Mesenchymal stem cell (in vitro differentiated cells and primary cell): ENCODE results near the gene PKP3.
"Not testable (repeated sequence)": the region's sequence is repeated elsewhere in the genome, so short reads cannot be mapped to it uniquely, and the experiment has no call there.

Source experiments
- DNase-seq: peaks from one replicate; pipeline ENCODE4 v3.0.0-alpha.2; 2013
- H2AFZ ChIP-seq: one replicate; pipeline ENCODE4 v1.6.1; 2013; ENCODE audit warnings: low read depth, mild to moderate bottlenecking, control low read depth, inconsistent platforms, low read length, moderate library complexity
- H2AK5ac ChIP-seq: 2 replicates; pipeline ENCODE4 v1.6.1; 2013; ENCODE audit warnings: low read length, moderate library complexity, mild to moderate bottlenecking, inconsistent platforms; ENCODE audit not compliant: severe bottlenecking
- H2BK120ac ChIP-seq: one replicate; pipeline ENCODE4 v1.6.1; 2013; ENCODE audit warnings: low read depth, mild to moderate bottlenecking, inconsistent platforms, low read length, moderate library complexity
- H2BK12ac ChIP-seq, 2 experiments: one replicate each; pipeline ENCODE4 v1.6.1; 2013; ENCODE audit warnings: inconsistent platforms in 2 of 2, low read length in 2 of 2, mild to moderate bottlenecking in 2 of 2, moderate library complexity in 2 of 2, control low read depth in 1 of 2
- H2BK15ac ChIP-seq: one replicate; pipeline ENCODE4 v1.6.1; 2013; ENCODE audit warnings: mild to moderate bottlenecking, low read depth, inconsistent platforms; ENCODE audit not compliant: poor library complexity, severe bottlenecking
- H2BK5ac ChIP-seq: 2 replicates; pipeline ENCODE4 v1.6.1; 2013; ENCODE audit warnings: low read depth, mild to moderate bottlenecking, low read length, control low read depth, inconsistent platforms; ENCODE audit not compliant: poor library complexity, severe bottlenecking
- H3K14ac ChIP-seq, 2 experiments: one replicate each; pipeline ENCODE4 v1.6.1; 2013; ENCODE audit warnings: inconsistent platforms in 2 of 2, low read length in 2 of 2, control low read depth in 1 of 2, mild to moderate bottlenecking in 1 of 2, moderate library complexity in 1 of 2
- H3K18ac ChIP-seq, 2 experiments: one replicate each; pipeline ENCODE4 v1.6.1; 2013; ENCODE audit warnings: inconsistent platforms in 2 of 2, low read length in 2 of 2, control low read depth in 1 of 2, low read depth in 1 of 2, mild to moderate bottlenecking in 1 of 2
- H3K23ac ChIP-seq, 2 experiments: one replicate each; pipeline ENCODE4 v1.6.1; 2013; ENCODE audit warnings: inconsistent platforms in 2 of 2, low read length in 2 of 2, mild to moderate bottlenecking in 2 of 2, moderate library complexity in 2 of 2, control low read depth in 1 of 2
- H3K27ac ChIP-seq: 2 replicates; pipeline ENCODE4 v1.5.1; 2013; ENCODE audit warnings: mild to moderate bottlenecking, moderate library complexity, low read length, control low read depth, inconsistent platforms; ENCODE audit not compliant: poor library complexity, severe bottlenecking
- H3K27me3 ChIP-seq, 2 experiments: 2 replicates each; pipeline versions ENCODE4 v1.6.1 to v1.7.0; 2013; ENCODE audit warnings: low read length in 2 of 2, mild to moderate bottlenecking in 2 of 2, moderate library complexity in 2 of 2, control low read depth in 1 of 2, inconsistent platforms in 1 of 2; ENCODE audit not compliant: control insufficient read depth in 1 of 2, insufficient read depth in 1 of 2
- H3K36me3 ChIP-seq, 2 experiments: 2 replicates each; pipeline versions ENCODE4 v1.6.1 to v1.7.0; 2013; ENCODE audit warnings: low read length in 2 of 2, control low read depth in 1 of 2, inconsistent platforms in 1 of 2, low read depth in 1 of 2, mild to moderate bottlenecking in 1 of 2; ENCODE audit not compliant: insufficient read depth in 2 of 2, control insufficient read depth in 1 of 2
- H3K4ac ChIP-seq, 2 experiments: one replicate each; pipeline ENCODE4 v1.6.1; 2013; ENCODE audit warnings: inconsistent platforms in 2 of 2, low read length in 2 of 2, mild to moderate bottlenecking in 2 of 2, moderate library complexity in 2 of 2, control low read depth in 1 of 2, low read depth in 1 of 2
- H3K4me1 ChIP-seq: 2 replicates; pipeline ENCODE4 v1.6.1; 2013; ENCODE audit warnings: low read depth, low read length, control low read depth; ENCODE audit not compliant: control insufficient read depth, insufficient read depth
- H3K4me2 ChIP-seq: 2 replicates; pipeline ENCODE4 v1.6.1; 2013; ENCODE audit warnings: low read length, mild to moderate bottlenecking, inconsistent platforms; ENCODE audit not compliant: poor library complexity, severe bottlenecking
- H3K4me3 ChIP-seq, 2 experiments: 2 replicates each; pipeline versions ENCODE4 v1.5.1 to v1.7.0; 2013; ENCODE audit warnings: low read length in 2 of 2, mild to moderate bottlenecking in 2 of 2, control low read depth in 1 of 2, low read depth in 1 of 2; ENCODE audit not compliant: insufficient read depth in 1 of 2
- H3K79me1 ChIP-seq: replicated peaks from 2 replicates; pipeline ENCODE4 v1.6.1; 2013; ENCODE audit warnings: mild to moderate bottlenecking, control low read depth, low read length, inconsistent platforms; ENCODE audit not compliant: poor library complexity, severe bottlenecking
- H3K9ac ChIP-seq: 2 replicates; pipeline ENCODE4 v1.7.0; 2013; ENCODE audit warnings: mild to moderate bottlenecking, low read length, moderate library complexity
- H3K9me3 ChIP-seq: 2 replicates; pipeline ENCODE4 v1.7.0; 2013; ENCODE audit warnings: mild to moderate bottlenecking, low read length; ENCODE audit not compliant: control insufficient read depth
- H4K8ac ChIP-seq: one replicate; pipeline ENCODE4 v1.6.1; 2013; ENCODE audit warnings: inconsistent platforms, mild to moderate bottlenecking, low read length, moderate library complexity
- H4K91ac ChIP-seq: one replicate; pipeline ENCODE4 v1.6.1; 2013; ENCODE audit warnings: mild to moderate bottlenecking, low read length, inconsistent platforms
- WGBS: methylation state at CpG from one replicate; pipeline ENCODE4 v1.1.7; 2013; ENCODE audit warnings: mixed read lengths; 5-methylcytosine and 5-hydroxymethylcytosine counted together

PKP3 gene

GRCh38 chr11:349270-349954 lies 44.6 kb upstream of the PKP3 start:
- not testable (repeated sequence) for H3K9me3 ChIP-seq, H2AFZ ChIP-seq, H3K79me1 ChIP-seq, H3K4me1 ChIP-seq, H3K4me2 ChIP-seq, H3K4ac ChIP-seq, H3K36me3 ChIP-seq, H2BK5ac ChIP-seq, DNase-seq, H2BK15ac ChIP-seq, H2AK5ac ChIP-seq, H2BK120ac ChIP-seq, H3K4me3 ChIP-seq, H3K9ac ChIP-seq, H3K27ac ChIP-seq, H3K27me3 ChIP-seq
- peak overlapping the region in 1 of 2 experiments; percentile 64 for H3K14ac ChIP-seq
- 62% methylated on average over 3 of the region's 8 CpGs for WGBS
- H4K91ac ChIP-seq = peak overlapping the region; percentile 82
- peak overlapping the region in 1 of 2 experiments; percentile 42 for H3K18ac ChIP-seq
- H2BK12ac ChIP-seq = peak overlapping the region in 1 of 2 experiments; percentile 82
- H3K23ac ChIP-seq = peak overlapping the region in 1 of 2 experiments; percentile 19
- H4K8ac ChIP-seq = peak overlapping the region; percentile 76

- Histone ChIP-seq H4K8ac (peak overlapping the region; percentile 76), H2BK12ac (peak overlapping the region in 1 of 2 experiments; percentile 82), H2BK15ac (peak overlapping the region; percentile 63), H3K9ac (peak overlapping the region; percentile 59), H3K18ac (peak overlapping the region; percentile 24 to 42)
- H3K4ac ChIP-seq, H2BK120ac ChIP-seq, H3K27me3 ChIP-seq, H3K4me2 ChIP-seq, H3K36me3 ChIP-seq, H3K14ac ChIP-seq, H3K79me1 ChIP-seq, H4K91ac ChIP-seq, DNase-seq, H3K4me3 ChIP-seq, H3K4me1 ChIP-seq, H3K23ac ChIP-seq, H2AFZ ChIP-seq, H3K27ac ChIP-seq, H2BK5ac ChIP-seq, H2AK5ac ChIP-seq, H3K9me3 ChIP-seq: not testable (repeated sequence)
- 94% methylated on average over 16 of the region's 16 CpGs for WGBS
Observed at GRCh38 chr11:350033-350722, 43.8 kb upstream of the PKP3 start.

- Histone ChIP-seq H3K4me1 (peaks cover 12% of the 10 kb centered on the region), H2BK15ac (peak overlapping the region; percentile 63), H3K36me3 (no peaks in the 10 kb centered on the region), H3K4me2 (no peak overlapping the region), H4K8ac (peak overlapping the region; percentile 58), H3K9ac (peak overlapping the region; percentile 59), H3K14ac (no peak overlapping the region), H3K23ac (no peak overlapping the region), H3K27me3 (peaks cover 0 to 2% of the 10 kb centered on the region in 2 experiments), H3K4me3 (no peak overlapping the region), H3K79me1 (no peaks in the 10 kb centered on the region), H3K4ac (no peak overlapping the region), H2BK120ac (peak overlapping the region; percentile 54), H2AFZ (no peak overlapping the region), H3K9me3 (no peaks in the 10 kb centered on the region), H2BK5ac (no peak overlapping the region), H3K18ac (peak overlapping the region in 1 of 2 experiments; percentile 24), H2BK12ac (no peak overlapping the region), H4K91ac (no peak overlapping the region), H3K27ac (no peak overlapping the region), H2AK5ac (no peak overlapping the region)
- 80% methylated on average over 17 of the region's 18 CpGs for WGBS
- DNase-seq = no peak
Observed at GRCh38 chr11:350723-351255, 43.2 kb upstream of the PKP3 start.

GRCh38 chr11:351411-351810 lies 42.6 kb upstream of the PKP3 start:
- H3K14ac ChIP-seq = no peak overlapping the region
- peak overlapping the region; percentile 22 for H2AK5ac ChIP-seq
- H2BK5ac ChIP-seq = no peak overlapping the region
- peak overlapping the region in 1 of 2 experiments; percentile 45 for H2BK12ac ChIP-seq
- H3K9me3 ChIP-seq = no peaks in the 10 kb centered on the region
- H3K27me3 ChIP-seq = peaks cover 0 to 2% of the 10 kb centered on the region in 2 experiments
- no peak overlapping the region for H4K91ac ChIP-seq
- peaks cover under 1 to 1% of the 10 kb centered on the region in 2 experiments for H3K36me3 ChIP-seq
- no peak overlapping the region for H3K18ac ChIP-seq
- H3K9ac ChIP-seq = peak overlapping the region; percentile 59
- no peak overlapping the region for H2BK15ac ChIP-seq
- no peak overlapping the region for H3K4me2 ChIP-seq
- H3K79me1 ChIP-seq = no peaks in the 10 kb centered on the region
- H3K4ac ChIP-seq = no peak overlapping the region
- no peak overlapping the region for H3K4me3 ChIP-seq
- peak overlapping the region; percentile 54 for H2BK120ac ChIP-seq
- no peak overlapping the region for H3K27ac ChIP-seq
- H2AFZ ChIP-seq = no peak overlapping the region
- no peak overlapping the region for H4K8ac ChIP-seq
- no peak overlapping the region for H3K23ac ChIP-seq
- H3K4me1 ChIP-seq = peaks cover 12% of the 10 kb centered on the region
- no peak for DNase-seq
- 98% methylated on average over 14 of the region's 14 CpGs for WGBS
